ENCODE measurements around the gene RPL38.

GRCh38 chr17:74233937-74234336 lies 30.5 kb downstream of the RPL38 start:
- TF ChIP-seq CTCF (IDR thresholded peaks at IDR 0.05; ENCODE audit: insufficient read depth, low read depth, low read length) = no peak
- TF ChIP-seq EZH2 (IDR thresholded peaks at IDR 0.05; ENCODE audit: insufficient read depth, low read length) = no peak
